Measurements from ENCODE around the gene CNPY1.

DNA sequence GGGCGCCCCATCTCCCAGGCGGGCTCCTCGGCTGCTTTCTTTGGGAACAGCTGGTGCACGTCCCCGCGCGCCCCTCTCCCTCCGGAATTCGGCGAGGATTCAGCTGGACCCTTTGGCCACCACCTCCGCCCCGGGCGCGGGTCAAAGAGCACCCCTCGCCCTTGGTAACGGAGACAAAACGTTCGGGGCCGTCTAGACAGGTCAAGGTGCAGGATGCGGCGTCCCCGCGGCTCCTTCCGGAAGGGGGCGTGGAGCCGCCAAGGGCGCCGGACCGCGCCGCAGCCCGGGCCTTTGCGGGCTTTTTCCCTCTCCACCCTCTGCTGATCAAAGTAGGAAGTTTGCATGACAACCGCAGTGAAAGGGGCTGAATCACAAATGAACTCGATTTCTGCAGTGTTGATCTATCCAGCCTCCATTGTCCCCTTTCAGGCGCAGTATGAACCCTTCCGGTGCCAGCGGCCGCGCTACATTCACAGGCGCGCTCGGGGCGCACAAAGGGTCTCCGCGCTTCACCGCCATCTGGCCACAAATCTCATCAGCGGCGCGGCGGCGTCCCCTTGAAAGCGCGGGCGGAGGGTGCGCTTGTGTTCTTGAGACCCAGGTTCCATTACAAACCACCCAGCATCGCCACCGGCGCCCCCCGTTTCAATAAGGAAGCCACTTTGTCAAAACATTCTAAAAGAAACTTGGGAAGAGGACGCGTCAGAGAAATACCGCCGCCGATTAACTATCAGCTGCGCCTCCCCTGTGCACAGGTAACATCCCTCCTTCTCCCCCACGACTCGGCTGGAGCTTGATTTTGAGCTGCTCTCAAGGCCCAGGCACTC, 36.4 kb downstream of the CNPY1 start:
- no peak for TF ChIP-seq EZH2 (IDR thresholded peaks at IDR 0.05; ENCODE audit: borderline replicate concordance, low read length)
- TF ChIP-seq, protein P1, sequence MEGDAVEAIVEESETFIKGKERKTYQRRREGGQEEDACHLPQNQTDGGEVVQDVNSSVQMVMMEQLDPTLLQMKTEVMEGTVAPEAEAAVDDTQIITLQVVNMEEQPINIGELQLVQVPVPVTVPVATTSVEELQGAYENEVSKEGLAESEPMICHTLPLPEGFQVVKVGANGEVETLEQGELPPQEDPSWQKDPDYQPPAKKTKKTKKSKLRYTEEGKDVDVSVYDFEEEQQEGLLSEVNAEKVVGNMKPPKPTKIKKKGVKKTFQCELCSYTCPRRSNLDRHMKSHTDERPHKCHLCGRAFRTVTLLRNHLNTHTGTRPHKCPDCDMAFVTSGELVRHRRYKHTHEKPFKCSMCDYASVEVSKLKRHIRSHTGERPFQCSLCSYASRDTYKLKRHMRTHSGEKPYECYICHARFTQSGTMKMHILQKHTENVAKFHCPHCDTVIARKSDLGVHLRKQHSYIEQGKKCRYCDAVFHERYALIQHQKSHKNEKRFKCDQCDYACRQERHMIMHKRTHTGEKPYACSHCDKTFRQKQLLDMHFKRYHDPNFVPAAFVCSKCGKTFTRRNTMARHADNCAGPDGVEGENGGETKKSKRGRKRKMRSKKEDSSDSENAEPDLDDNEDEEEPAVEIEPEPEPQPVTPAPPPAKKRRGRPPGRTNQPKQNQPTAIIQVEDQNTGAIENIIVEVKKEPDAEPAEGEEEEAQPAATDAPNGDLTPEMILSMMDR (IDR thresholded peaks at IDR 0.05; ENCODE audit: low read length), result no peak

Measured in OCI-LY1 (cell line).